Ovary (tissue), 10 donors: ENCODE measurements around the gene ATXN7. TPM values are rescaled to one million over a fixed set of nuclear protein-coding genes. Genes with fewer than 3 reads are reported as not detected.

Experiments used
- DNase-seq, 5 donors: peaks; one replicate each; pipeline ENCODE4 v3.0.0-alpha.2; 2019 to 2020
- H3K27ac ChIP-seq, 2 donors: fragments of 200-600 bp; one replicate each; pipeline versions ENCODE4 v1.5.1 to v1.8.0; 2019 to 2022
- H3K27me3 ChIP-seq: fragments of 200-600 bp; one replicate; pipeline ENCODE4 v1.8.0; 2022
- H3K36me3 ChIP-seq: fragments of 200-600 bp; sonication (generic); one replicate; pipeline ENCODE4 v1.5.1; 2019
- H3K4me1 ChIP-seq: one replicate; pipeline ENCODE4 v1.8.1; 2013; ENCODE audit warnings: mild to moderate bottlenecking, moderate library complexity; ENCODE audit not compliant: insufficient read depth
- H3K4me3 ChIP-seq: fragments of 200-600 bp; sonication (generic); one replicate; pipeline ENCODE4 v1.5.1; 2017
- H3K9me3 ChIP-seq, 2 donors: fragments of 200-600 bp in 1 of 2; sonication (generic) in 1 of 2; one replicate each; pipeline versions ENCODE4 v1.5.1 to v1.8.1; 2013 to 2019; ENCODE audit warnings: mild to moderate bottlenecking in 1 of 2, moderate library complexity in 1 of 2
- EP300 ChIP-seq: sonication (generic); formaldehyde crosslinking; IDR thresholded peaks from one replicate; pipeline ENCODE4 v1.6.1; 2017; ENCODE audit warnings: antibody characterized with exemption
- POLR2A ChIP-seq: fragments of 450-650 bp; IDR thresholded peaks from one replicate; pipeline ENCODE4 v1.6.1; 2017; ENCODE audit warnings: antibody characterized with exemption, mild to moderate bottlenecking, moderate library complexity
- WGBS, 3 donors: extraction: QIAGEN DNeasy Blood & Tissue Kit in 1 of 3; methylation state at CpG; one replicate each; pipeline versions ENCODE4 v1.1.5 to v1.1.7; 2013 to 2017; 5-methylcytosine and 5-hydroxymethylcytosine counted together
- intact Hi-C, 4 donors: fragments of 100-400 bp; cut with DNase I; formaldehyde crosslinking; loops; one replicate each; pipeline versions ENCODE4 v1.11.0 to v1.15.1; 2022 to 2023
- long read RNA-seq, 3 donors: library from polyadenylated mRNA in 2 of 3; unstranded in 2 of 3; transcript quantifications; one replicate each; pipeline ENCODE4 v2.0.0 and lab custom pipeline, GENCODE V29; 2021 to 2026
- polyA plus RNA-seq, 2 donors: library from polyadenylated mRNA; stranded (reverse); fragments of 200-250 nt in 1 of 2; fragments of 350-450 nt in 1 of 2; fragmentation: Illumina TruSeq in 1 of 2; extraction: RNeasy Lipid Tissue Mini Kit (QIAGEN cat#74804) in 1 of 2; gene quantifications; one replicate each; pipeline ENCODE4 v1.2.3, GENCODE V29; 2013 to 2014
- total RNA-seq, 7 donors: library from RNA; depleted of rRNA in 2 of 7; stranded (reverse); fragments of >200 nt in 2 of 7; fragmentation: NEBNext Ultra II Directional in 3 of 7; extraction: Animal tissue kit (Norgen Biotek cat#: 25700) in 3 of 7; gene quantifications; one replicate each; pipeline versions ENCODE4 v1.1.0 to v1.2.4, GENCODE V29; 2016 to 2023
- TF ChIP-seq, protein P1 (sequence below), 3 donors: fragments of 450-650 bp in 2 of 3; fragments of 200-600 bp in 1 of 3; IDR thresholded peaks; one replicate each; pipeline versions ENCODE4 v1.5.1 to v1.8.0; 2016 to 2022; ENCODE audit warnings: antibody characterized with exemption in 3 of 3, mild to moderate bottlenecking in 1 of 3
- donor health status: DM: no; HTN: no; CAD: no; lungs with moderate emphysema.
- donor health status: DM: no; HTN: no; CAD: no.
- donor health status: Bipolar disorder and iron deficiency.
- donor health status: DM: yes; HTN: yes; CAD: no.
- donor health status: DM: no; HTN: no; CAD: no.
- donor health status: DM: yes; HTN: yes; CAD: no.

ATXN7 gene, protein sequence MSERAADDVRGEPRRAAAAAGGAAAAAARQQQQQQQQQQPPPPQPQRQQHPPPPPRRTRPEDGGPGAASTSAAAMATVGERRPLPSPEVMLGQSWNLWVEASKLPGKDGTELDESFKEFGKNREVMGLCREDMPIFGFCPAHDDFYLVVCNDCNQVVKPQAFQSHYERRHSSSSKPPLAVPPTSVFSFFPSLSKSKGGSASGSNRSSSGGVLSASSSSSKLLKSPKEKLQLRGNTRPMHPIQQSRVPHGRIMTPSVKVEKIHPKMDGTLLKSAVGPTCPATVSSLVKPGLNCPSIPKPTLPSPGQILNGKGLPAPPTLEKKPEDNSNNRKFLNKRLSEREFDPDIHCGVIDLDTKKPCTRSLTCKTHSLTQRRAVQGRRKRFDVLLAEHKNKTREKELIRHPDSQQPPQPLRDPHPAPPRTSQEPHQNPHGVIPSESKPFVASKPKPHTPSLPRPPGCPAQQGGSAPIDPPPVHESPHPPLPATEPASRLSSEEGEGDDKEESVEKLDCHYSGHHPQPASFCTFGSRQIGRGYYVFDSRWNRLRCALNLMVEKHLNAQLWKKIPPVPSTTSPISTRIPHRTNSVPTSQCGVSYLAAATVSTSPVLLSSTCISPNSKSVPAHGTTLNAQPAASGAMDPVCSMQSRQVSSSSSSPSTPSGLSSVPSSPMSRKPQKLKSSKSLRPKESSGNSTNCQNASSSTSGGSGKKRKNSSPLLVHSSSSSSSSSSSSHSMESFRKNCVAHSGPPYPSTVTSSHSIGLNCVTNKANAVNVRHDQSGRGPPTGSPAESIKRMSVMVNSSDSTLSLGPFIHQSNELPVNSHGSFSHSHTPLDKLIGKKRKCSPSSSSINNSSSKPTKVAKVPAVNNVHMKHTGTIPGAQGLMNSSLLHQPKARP
- 10 to 100 TPM; 23.0 to 47.0 (median 29.8) TPM for total RNA-seq
- 10 to 100 TPM in 1 of 2 donors, 1 to 10 TPM in 1; 4.3 to 14.7 TPM for polyA plus RNA-seq
- long read RNA-seq, donor 1, partial matches to known transcripts, result 0 of 4 reads
- long read RNA-seq, donor 1, other reads (novel, unspliced or antisense), result 4 of 4 reads
- long read RNA-seq, donor 2, partial matches to known transcripts, result 0 of 3 reads
- long read RNA-seq, donor 2, other reads (novel, unspliced or antisense), result 0 of 3 reads
- long read RNA-seq, donor 3, partial matches to known transcripts, result 2 of 5 reads
- long read RNA-seq, donor 3, other reads (novel, unspliced or antisense), result 0 of 5 reads

DNA sequence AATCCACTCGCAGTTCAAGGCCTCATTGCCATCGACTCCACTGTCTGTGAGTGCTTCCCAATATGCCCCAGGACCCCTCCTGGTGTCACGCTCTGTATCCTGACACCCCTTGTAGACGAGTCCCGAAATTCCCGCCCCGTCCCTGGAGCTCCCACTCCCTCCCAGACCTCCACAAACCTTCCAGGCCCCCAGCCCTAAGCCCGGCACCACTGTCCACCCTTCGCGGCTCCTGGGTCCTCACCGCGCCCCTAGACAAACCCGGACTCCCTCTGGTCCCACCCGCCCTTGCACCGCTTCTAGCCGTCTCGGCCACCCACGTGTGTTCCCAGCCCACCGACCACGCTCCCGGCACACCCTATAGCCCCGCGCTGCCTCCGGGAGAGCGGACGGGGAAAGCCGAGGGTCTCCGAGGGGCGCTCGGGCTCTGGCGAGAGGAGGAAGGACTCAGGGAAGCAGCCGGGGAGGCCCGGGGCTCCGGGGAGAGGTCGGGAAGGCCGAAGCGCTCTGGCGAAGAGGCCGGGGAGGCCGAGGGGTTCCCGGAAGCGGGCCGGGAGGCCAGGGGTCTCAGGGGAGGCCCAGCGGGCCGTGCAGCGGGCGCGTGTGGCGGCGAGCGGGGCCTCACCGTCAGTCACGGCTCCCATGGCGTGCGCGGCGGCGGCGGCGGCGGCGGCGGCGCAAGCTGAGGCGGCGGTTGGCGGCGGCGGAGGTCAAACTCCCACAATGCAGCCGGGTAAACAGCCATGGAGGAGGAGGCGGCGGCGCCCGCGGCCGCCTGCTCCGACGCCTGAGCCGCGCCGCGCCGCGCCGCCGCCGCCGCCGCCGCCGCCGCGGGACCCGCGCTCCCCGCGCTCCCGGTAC, at the start of gene ATXN7, which contains the start of gene THOC7:
ATXN7 (plus strand) TSS at position 718 of the 858 bp plus-strand sequence. CDS start 48,732 bp downstream, outside the sequence.
THOC7 (minus strand) TSS at position 656 of the 858 bp plus-strand sequence; CDS start at position 641, 15 bp downstream.
- no peak for TF ChIP-seq EP300
- TF ChIP-seq, protein P1, sequence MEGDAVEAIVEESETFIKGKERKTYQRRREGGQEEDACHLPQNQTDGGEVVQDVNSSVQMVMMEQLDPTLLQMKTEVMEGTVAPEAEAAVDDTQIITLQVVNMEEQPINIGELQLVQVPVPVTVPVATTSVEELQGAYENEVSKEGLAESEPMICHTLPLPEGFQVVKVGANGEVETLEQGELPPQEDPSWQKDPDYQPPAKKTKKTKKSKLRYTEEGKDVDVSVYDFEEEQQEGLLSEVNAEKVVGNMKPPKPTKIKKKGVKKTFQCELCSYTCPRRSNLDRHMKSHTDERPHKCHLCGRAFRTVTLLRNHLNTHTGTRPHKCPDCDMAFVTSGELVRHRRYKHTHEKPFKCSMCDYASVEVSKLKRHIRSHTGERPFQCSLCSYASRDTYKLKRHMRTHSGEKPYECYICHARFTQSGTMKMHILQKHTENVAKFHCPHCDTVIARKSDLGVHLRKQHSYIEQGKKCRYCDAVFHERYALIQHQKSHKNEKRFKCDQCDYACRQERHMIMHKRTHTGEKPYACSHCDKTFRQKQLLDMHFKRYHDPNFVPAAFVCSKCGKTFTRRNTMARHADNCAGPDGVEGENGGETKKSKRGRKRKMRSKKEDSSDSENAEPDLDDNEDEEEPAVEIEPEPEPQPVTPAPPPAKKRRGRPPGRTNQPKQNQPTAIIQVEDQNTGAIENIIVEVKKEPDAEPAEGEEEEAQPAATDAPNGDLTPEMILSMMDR (IDR thresholded peaks at IDR 0.05), result no peak
- TF ChIP-seq POLR2A, result no peak
- Histone ChIP-seq H3K4me3 (peak within 1 kb of the TSS; percentile 96), H3K4me1 (peaks cover 7% of the 10 kb centered on the region), H3K36me3 (no peaks in the 10 kb centered on the region), H3K27me3 (no peaks in the 10 kb centered on the region), H3K27ac (peak within 1 kb of the TSS; percentile 85 to 91), H3K9me3 (no peaks in the 10 kb centered on the region)
- peak; percentile 55 to 82 (median 74) for DNase-seq
- 0 to 2% (median 0%) methylated on average over 42 to 94 of the region's 98 CpGs for WGBS, 3 donors
- intact Hi-C loops, result loop anchor here in 1 of 4 donors (5.0 kb wide), 1 partner anchor 49 kb away; the partner anchor contains the start of gene SCAANT1

DNA sequence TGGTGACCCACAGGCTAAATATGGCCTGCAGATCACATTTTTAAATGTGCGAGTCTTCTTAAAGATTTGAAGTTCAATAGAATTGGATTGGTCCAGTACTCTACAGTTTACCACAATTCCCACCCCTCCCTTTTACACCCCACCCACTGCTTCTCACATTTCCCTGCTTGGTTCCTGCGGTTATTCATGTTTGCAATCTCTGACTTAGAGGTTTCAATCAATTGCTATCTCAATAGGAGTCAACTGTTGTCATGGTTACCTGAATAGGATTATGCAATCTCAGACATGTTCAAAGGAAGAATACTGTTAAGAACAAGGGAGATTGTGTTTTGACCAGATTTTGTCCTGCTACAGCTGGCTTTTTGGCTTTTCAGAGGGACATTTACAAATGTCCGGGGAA, 49.4 kb upstream of the ATXN7 start:
- TF ChIP-seq EP300 (no peak), POLR2A (no peak)
- TF ChIP-seq, protein P1 (IDR thresholded peaks at IDR 0.05), result no peak
- Histone ChIP-seq H3K9me3 (no peaks in the 10 kb centered on the region), H3K4me1 (no peaks in the 10 kb centered on the region), H3K4me3 (no peak overlapping the region), H3K36me3 (no peaks in the 10 kb centered on the region), H3K27ac (no peak overlapping the region), H3K27me3 (no peaks in the 10 kb centered on the region)
- intact Hi-C loops, result loop anchor here in 1 of 4 donors (10.0 kb wide), 1 partner anchor 459 kb away; no protein-coding TSS in a partner anchor
- no peak for DNase-seq
- 86 to 90% (median 86%) methylated on average over 3 of the region's 3 CpGs for WGBS, 3 donors

DNA sequence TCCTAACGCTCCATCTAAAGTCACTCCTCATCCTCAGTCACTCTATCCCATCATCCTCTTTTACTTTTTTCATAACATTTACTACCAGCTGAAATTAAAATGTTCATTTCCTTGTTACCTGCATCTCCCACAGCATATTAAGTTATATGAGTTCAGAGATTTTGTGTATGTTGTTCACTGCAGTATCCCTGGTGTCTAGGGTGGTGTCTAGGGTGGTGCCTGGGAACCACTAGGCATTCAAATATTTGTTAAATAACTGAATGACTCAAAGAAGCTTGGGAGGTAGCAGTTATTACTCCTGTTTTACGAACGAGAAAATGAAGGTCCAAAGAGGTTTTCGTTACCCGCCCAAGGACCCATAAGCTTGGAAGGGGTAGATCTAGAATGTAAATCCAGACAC, 46.4 kb upstream of the ATXN7 start:
- Histone ChIP-seq H3K36me3 (no peaks in the 10 kb centered on the region), H3K9me3 (no peaks in the 10 kb centered on the region), H3K4me1 (no peaks in the 10 kb centered on the region), H3K27me3 (no peaks in the 10 kb centered on the region), H3K27ac (no peak overlapping the region), H3K4me3 (no peak overlapping the region)
- intact Hi-C loops, result loop anchor here (5.0 to 10.0 kb wide), 3 partner anchors 462 to 1195 kb away; no protein-coding TSS in a partner anchor
- TF ChIP-seq EP300, result no peak
- no peak for TF ChIP-seq POLR2A
- TF ChIP-seq, protein P1 (IDR thresholded peaks at IDR 0.05), result no peak
- no peak for DNase-seq
- 90 to 95% (median 94%) methylated on average over 5 of the region's 5 CpGs for WGBS, 3 donors
